GM19328 (cell line): ENCODE results near the gene SAMM50.
A peak's percentile ranks its signal among the peaks of the same experiment; 100 is the strongest.

Experiments
- ATAC-seq: cut with Tn5 transposase; IDR thresholded peaks from one replicate; pipeline ENCODE4 v1.9.1; 2021; ENCODE audit warnings: mild to moderate bottlenecking, moderate library complexity; ENCODE audit not compliant: unreplicated experiment

SAMM50 gene

DNA sequence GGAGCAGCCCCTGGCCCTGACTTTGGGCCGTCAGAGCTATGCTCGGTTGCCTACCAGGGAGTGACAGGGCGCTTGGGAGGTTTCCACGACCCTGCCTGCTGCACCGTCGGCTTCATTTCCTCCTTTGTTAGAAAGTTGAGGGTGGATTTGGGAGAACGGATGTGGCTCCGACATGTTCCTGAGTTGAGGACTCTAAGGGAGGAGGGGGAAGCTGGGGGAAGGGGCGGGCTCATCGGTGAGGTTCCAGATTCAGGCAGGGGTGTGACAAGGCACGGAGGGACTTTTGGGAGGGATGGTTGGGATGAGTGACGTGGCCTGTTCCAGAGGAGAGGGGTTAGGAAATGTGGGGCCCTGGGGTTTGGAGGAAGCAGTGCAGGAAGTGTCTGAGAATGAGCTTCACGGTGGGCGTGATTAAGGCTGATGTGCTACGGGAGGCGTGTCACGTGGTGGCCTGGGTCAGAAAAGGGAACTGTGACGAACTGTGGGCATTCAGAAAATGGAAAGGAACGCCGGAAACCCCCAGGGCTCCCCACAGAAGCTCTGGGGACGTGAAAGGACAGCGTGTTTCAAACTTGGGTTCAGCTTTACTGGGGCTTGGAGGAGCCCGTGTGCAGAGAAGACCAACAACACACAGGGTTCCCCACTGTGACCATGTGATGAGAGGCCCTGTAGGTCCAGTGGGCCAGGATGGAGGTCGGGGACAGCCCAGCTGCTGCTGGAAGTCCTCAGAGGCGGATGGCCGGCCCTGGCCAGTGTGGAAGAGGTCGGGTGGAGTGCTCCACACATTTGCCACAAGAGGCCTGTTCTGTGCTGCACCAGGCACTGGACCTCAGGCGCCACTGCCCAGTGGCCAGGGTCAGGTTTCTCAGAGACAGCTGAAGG is 71.6 kb downstream of the SAMM50 start:
- peak; percentile 42 for ATAC-seq

DNA sequence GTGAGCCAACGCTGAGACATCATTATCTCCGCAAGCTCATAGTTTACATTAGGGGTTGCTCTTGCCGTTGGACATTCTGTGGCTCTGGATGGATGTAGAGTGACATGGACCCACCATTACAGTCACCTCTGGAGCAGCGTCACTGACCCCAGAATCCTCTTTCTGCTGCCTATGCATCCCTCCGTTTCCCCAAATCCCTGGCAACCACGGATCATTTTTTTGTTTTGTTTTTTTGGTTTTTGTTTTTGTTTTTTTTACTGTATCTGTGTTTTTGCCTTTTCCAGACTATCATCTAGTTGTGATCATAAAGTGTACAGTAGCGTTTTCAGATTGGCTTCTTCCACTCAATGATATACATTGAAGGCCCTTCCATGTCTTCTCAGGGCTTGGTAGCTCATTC is 72.8 kb downstream of the SAMM50 start:
- no peak for ATAC-seq

DNA sequence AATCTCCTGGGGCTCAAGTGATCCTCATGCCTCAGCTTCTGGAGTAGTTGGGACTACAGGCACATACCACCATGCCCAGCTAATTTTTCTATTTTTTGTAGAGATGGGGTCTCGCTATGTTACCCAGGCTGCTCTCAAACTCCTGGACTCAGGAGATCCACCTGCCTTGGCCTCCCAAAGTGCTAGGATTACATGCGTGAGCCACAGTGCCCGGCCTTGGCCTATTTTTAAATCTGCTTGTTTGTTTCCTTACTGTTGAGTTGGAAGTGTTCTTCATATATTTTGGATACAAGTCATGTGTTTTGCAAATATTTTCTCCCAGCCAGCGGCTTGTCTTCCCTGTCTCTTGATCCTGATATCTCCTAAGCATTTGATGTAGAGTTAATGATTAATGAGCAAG is 73.8 kb downstream of the SAMM50 start:
- no peak for ATAC-seq

DNA sequence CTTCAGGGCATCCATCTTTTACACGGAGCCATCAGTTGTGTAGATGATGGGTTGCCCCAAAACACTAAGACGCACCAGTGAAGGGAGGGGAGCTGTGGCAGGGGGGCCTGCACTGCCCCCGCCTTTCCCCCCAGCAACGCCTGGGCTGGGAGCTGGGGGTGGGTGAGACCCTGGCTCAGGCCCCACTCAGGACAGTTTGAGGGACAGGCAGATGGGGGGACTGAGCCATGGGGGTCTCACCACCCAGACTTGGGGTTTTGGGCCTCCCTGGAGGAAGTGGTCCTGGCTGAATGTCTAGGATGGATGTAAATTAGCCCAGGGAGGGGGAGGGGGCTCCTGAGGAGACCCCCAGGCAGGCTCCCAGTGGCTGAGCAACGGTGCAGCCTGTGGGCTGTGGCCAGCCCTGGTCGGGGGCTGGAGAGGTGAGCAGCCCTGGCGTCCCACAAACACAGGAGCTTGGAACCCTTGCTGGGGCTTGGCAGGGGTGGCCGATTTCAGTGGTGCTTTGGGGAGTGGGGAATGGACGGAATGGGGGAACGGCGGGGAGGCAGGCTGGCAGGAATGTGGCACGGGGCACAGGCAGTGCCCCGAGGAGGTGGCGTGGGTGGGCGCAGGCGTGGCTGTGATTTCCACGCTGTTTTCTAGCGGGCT is 74.9 kb downstream of the SAMM50 start:
- ATAC-seq = no peak

DNA sequence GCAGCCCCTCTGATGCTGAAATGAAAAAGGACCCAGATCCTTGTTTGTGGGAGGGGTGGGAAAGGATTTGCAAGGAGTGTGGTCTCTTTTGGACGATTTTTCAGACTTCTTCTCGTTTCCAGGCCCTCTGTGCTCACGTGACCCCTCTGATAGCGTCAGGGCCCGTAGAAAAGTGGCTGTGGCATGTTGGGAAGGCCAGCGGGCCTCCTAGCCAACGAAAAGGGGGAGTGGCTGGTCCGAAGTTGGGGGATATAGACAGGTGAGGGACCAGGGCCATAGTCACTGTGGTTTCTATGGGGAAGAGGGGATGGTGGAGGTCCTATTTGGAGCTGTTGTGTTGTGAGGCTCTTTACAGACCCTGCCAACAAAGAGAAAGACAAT is 75.5 kb downstream of the SAMM50 start:
- no peak for ATAC-seq

DNA sequence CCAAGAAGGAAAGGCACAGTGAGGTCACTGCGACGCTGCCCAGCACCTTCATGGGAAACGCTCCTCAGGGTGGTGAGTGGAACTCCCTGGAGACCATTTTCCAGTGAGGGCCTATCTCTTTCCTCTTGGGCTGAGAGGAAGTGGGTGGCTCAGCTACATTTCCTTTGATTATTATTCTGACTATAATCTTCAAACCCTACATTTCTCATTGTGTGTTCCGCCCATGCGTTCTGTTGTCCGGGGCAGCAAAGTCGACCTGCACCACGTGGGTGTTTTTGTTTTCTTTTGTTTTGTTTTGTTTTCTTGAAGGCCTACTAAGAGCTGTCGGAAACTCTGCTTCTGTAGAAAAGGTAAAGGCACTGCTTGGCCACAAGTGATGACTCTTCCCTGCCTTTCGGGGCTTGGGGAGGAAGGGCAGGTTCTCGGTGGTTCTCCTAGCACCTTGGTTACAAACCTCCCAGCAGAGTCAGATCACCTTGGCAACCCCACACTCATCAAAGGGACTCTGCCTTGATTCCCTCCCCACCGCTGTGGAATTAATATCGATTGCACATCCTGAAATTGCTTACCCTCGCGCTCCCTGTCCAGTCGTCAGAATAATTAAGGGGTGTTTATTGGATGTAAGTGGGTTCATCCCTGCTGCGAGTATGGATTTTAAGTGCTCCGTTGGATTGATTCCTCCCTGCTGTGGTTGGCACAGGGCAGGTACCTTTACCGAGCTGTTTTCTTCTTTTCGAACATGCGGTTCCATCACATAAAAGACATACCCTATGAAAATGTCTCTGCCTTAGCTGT is 76.1 kb downstream of the SAMM50 start:
- ATAC-seq = no peak

DNA sequence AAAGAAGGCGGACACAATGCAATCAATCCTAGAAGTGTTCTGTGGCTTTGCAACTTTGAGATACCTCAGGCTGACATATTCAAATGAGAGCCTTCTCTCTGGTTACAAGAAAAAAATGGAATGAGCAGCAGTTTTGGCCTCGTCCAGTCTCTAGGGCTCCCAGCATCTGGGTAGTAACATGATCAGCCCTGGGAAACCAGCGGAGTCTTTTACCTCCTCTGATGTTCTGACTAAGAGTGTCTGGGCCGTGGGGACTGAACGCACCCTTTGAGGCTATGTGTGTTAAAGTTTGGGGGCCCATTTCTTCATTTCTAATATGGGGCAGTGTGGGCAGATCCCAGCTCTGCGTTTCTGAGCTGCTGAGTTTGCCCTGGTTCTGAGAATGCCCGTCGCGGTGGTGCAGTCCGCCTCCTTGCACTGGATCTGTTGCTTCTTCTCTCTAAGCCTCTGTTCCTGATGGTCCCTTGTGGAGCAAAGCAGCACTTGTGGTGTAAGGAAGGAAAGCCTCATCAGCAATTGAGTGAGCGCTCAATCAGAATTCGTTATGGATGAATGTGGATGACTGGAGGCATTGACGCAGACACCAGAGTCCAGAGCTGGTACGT is 77.0 kb downstream of the SAMM50 start:
- no peak for ATAC-seq

DNA sequence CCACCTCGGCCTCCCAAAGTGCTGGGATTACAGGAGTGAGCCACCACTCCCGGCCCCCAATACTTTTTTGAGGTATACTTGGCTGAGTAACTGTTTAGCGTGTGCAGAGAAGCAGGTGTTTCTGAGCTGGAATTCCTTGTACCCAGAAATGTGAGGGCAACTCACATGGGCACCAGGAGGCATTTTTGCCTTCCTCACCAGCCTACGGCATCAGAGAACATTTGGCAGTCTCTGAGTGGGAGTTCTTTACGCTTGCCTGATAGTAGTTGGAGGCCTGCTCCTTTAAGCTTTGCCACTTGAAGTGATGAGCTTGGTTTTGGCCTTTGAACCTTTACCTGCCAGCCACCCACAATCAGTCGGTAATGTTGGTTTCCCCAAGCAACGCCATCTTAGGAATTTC is 78.0 kb downstream of the SAMM50 start:
- ATAC-seq = no peak

DNA sequence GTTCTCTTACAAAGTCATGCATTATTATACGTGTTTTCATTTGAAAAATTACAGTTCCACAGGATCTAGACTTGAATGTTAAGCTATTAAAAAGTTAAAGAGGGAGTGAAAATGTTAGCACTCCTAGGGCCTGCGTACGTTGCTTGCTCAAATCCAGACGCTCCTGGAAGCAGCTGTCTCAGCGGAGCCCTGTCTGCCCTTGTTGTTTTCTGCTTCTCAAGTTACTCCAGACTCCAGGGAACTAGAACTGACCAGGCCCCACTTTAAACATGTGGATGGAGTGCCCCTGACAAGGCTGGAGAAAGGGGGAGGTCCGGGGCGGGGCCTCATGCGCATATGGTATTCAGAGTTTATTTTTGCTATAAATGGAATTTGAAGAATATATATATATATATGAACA is 78.5 kb downstream of the SAMM50 start:
- no peak for ATAC-seq

DNA sequence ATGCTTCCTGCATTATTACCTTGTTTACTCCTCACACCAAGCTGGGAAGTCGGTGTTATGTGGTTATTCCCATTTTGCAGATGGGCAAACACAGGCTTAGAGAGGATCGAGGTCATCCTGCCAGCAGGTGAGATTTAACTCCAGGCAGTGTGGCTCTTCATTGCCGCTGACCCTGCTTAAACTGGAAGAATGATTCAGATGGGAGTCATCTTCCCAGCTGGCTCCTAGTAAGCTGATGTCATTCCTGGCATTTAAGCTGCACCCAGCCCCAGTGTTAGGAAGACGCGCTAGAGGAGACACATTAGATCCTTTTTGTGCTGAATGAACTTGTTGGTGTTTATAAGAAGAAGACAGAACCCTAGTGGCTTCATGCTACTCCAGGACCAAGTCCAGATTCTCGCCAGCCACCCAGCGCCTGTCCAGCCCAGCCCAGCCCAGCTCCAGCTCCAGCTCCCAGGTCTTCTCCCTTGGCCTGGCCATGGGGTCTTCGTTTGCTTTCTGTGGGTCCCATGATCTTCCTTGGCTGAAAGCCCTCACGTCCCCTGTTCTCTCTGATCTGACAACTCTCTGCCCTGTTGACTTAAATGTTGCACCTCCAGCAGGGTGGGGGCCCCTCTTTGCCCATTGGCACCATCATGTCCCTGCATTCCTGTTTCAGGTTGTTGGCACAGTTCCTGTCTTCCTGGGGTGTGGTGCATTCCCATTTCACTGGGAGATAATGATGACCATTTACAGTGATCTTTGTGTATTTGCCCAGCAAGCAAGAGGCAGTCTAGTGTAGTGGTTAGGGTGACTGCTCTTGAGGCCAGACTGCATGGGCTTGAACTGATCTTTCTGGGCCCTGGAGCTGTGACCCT is 82.5 kb downstream of the SAMM50 start:
- no peak for ATAC-seq

DNA sequence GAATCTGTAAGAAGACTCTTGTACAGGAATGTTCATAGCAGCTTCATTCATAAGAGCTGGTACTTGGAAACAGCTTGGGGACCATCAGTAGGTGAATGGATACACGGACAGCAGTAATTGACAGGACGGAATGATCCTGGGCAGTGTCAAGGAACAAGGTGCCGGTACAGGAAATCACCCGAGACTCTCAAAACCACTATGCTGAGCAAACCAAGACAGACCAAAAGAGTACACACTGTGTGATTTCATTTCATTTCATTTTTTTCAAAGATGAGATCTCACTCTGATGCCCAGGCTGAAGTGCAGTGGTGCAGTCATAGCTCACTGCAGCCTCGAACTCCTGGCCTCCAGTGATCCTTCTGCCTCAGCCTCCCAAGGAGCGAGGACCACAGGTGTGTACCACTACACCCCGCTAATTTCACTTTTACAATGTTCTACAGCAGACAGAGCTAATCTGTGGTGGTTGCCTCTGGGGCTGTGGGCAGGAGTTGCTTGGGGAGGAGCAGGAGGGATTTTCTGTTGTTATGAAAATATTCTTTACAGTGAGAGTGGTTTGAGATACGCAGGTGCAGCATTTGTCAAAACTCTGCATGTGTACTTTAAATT is 84.4 kb downstream of the SAMM50 start:
- ATAC-seq = no peak

DNA sequence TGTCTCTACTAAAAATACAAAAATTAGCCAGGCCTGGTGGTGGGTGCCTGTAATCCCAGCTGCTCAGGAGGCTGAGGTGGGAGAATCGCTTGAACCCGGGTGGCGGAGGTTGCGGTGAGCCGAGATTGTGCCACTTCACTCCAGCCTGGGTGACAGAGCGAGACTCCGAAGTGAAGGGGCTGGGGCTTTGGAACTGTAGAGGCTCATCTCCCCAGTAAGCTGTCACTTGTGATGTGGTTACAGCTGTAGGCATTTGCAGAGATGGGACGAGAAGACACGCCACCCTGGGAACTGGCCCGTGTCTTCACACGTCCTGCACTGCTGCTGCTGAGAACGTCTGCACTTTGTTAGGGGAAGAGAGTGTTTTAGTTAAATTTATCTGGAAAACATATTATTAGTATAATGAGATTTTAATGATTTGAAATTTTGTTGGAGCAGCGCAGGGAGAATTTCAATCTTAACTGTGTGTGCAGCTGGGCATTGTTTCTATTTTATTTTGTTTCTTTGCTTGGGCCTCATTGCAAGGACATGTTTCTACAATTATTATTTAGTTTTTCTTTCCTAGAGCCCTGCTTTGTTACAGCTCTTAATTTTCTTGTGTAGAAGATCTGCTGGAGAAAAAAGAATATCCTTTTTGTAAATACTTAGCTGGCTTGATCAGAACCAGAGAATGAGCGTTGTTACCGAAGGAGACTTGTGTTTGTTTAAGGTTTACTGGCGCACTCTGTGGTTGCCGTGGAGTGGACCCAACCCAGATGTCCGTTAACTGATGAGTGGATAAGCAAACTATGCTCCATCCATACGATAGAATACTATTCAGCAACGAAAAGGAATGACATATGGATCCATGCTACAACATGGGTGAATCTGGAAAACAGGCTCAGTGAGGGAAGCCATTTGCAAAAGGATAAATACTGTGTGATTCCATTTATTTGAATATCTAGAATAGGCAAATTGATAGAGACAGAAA is 87.3 kb downstream of the SAMM50 start:
- ATAC-seq = no peak

DNA sequence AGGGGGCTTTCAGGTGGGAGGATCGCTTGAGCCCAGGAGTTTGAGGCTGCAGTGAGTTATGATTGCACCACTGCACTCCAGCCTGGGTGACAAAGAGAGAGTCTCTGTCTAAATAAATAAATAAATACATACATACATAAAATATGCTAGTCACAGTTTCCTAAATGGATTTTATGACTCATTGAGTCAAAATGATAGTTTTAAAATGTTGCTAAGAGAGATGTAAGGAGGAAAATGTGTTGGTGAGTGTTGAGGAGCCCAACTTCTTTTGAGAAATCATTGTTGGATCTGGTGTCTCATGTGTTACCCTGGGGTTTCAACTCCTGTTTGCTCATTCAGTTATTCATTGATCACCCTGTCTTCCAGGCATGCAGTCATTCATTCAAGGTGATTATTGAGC is 89.9 kb downstream of the SAMM50 start:
- no peak for ATAC-seq
